Astrocyte (in vitro differentiated cells and primary cell): ENCODE results near the gene TANGO6. TPM values are rescaled to one million over a fixed set of nuclear protein-coding genes. Genes with fewer than 3 reads are reported as not detected.
A peak's percentile ranks its signal among the peaks of the same experiment; 100 is the strongest.

ENCODE experiments used
- DNase-seq: peaks from one replicate; pipeline ENCODE4 v3.0.0-alpha.2; 2010; ENCODE audit warnings: low read depth
- FAIRE-seq: peaks from 2 replicates; lab custom pipeline; 2011; peaks lifted over from hg19 to GRCh38; lab: Jason Lieb, UNC
- H2AFZ ChIP-seq: 2 replicates; pipeline ENCODE4 v1.6.0; 2012; ENCODE audit warnings: low read depth, low read length, inconsistent platforms
- H3K27ac ChIP-seq: 2 replicates; pipeline ENCODE4 v1.5.1; 2011; ENCODE audit warnings: low read depth, low read length, inconsistent platforms
- H3K27me3 ChIP-seq: 2 replicates; pipeline ENCODE4 v1.6.0; 2011; ENCODE audit warnings: low read length, inconsistent platforms; ENCODE audit not compliant: insufficient read depth
- H3K36me3 ChIP-seq: 2 replicates; pipeline ENCODE4 v1.5.1; 2011; ENCODE audit warnings: low read length, inconsistent platforms; ENCODE audit not compliant: insufficient read depth
- H3K4me1 ChIP-seq: 2 replicates; pipeline ENCODE4 v1.5.1; 2011; ENCODE audit warnings: low read length, inconsistent platforms; ENCODE audit not compliant: insufficient read depth
- H3K4me2 ChIP-seq: 2 replicates; pipeline ENCODE4 v1.6.0; 2012; ENCODE audit warnings: low read length, inconsistent platforms
- H3K4me3 ChIP-seq: 2 replicates; pipeline ENCODE4 v1.5.1; 2011; ENCODE audit warnings: low read depth, mild to moderate bottlenecking, low read length, inconsistent platforms; ENCODE audit not compliant: insufficient read depth
- H3K79me2 ChIP-seq: 2 replicates; pipeline ENCODE4 v1.6.0; 2012; ENCODE audit warnings: mild to moderate bottlenecking, low read length, inconsistent platforms; ENCODE audit not compliant: insufficient read depth
- H3K9ac ChIP-seq: 2 replicates; pipeline ENCODE4 v1.6.0; 2012; ENCODE audit warnings: mild to moderate bottlenecking, low read length, inconsistent platforms
- H3K9me3 ChIP-seq: 2 replicates; pipeline ENCODE4 v1.5.1; 2012; ENCODE audit warnings: low read depth, mild to moderate bottlenecking, low read length, inconsistent platforms; ENCODE audit not compliant: insufficient read depth
- H4K20me1 ChIP-seq: 2 replicates; pipeline ENCODE4 v1.6.0; 2012; ENCODE audit warnings: low read length, inconsistent platforms; ENCODE audit not compliant: insufficient read depth
- H3K27ac Mint-ChIP-seq: one replicate; pipeline ENCODE4 v1.8.0; 2021; ENCODE audit warnings: mild to moderate bottlenecking, mixed read lengths; ENCODE audit not compliant: unreplicated experiment
- H3K27me3 Mint-ChIP-seq: one replicate; pipeline ENCODE4 v1.8.0; 2021; ENCODE audit warnings: low read depth, mixed read lengths; ENCODE audit not compliant: unreplicated experiment
- H3K36me3 Mint-ChIP-seq: one replicate; pipeline ENCODE4 v1.8.0; 2021; ENCODE audit warnings: low read depth, mixed read lengths; ENCODE audit not compliant: unreplicated experiment
- H3K4me1 Mint-ChIP-seq: one replicate; pipeline ENCODE4 v1.8.0; 2021; ENCODE audit warnings: low read depth, mixed read lengths; ENCODE audit not compliant: unreplicated experiment
- H3K4me3 Mint-ChIP-seq: one replicate; pipeline ENCODE4 v1.8.0; 2021; ENCODE audit warnings: mild to moderate bottlenecking, moderate library complexity, mixed read lengths; ENCODE audit not compliant: unreplicated experiment
- H3K9me3 Mint-ChIP-seq: one replicate; pipeline ENCODE4 v1.8.0; 2021; ENCODE audit warnings: mild to moderate bottlenecking, mixed read lengths; ENCODE audit not compliant: unreplicated experiment
- CTCF ChIP-seq: IDR thresholded peaks from 2 replicates; pipeline ENCODE4 v1.5.1; 2011; ENCODE audit warnings: low read depth, mild to moderate bottlenecking, inconsistent platforms, low read length, moderate library complexity; ENCODE audit not compliant: insufficient read depth
- EZH2 ChIP-seq: IDR thresholded peaks from 2 replicates; pipeline ENCODE4 v1.6.1; 2012; ENCODE audit warnings: mild to moderate bottlenecking, low read length, inconsistent platforms; ENCODE audit not compliant: insufficient read depth
- total RNA-seq: library from RNA; stranded (reverse); gene quantifications from 2 replicates; pipeline ENCODE4 v1.2.1, GENCODE V29; 2021

TANGO6 gene
- total RNA-seq, 1 donor from 2014 or later = 15.8 TPM

DNA sequence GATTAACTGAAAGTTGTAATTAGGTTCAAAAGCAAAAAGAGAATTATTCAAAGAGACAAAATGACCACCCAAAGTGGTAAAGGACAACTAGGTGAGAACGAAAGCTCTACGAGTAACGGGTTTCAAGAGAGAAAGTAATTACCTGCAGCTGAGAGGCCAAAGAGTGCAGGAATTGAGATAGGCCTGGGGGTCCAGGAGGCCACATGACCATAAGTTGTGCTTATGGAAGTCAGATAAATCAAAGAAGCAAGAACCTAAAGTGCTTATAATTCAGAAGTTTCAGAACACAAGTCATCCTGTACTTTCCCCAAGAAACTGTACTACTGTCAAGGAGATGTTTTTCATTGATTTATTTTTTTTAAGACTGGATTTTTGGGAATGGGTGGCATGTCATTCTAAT, 91.1 kb downstream of the TANGO6 start:
- Mint-ChIP-seq H3K4me1 (peaks cover 10% of the 10 kb centered on the region), H3K36me3 (peaks cover 11% of the 10 kb centered on the region), H3K9me3 (no peaks in the 10 kb centered on the region), H3K4me3 (no peak overlapping the region), H3K27ac (no peak overlapping the region), H3K27me3 (no peaks in the 10 kb centered on the region)
- Histone ChIP-seq H3K4me1 (peaks cover 3% of the 10 kb centered on the region), H3K36me3 (peaks cover 10% of the 10 kb centered on the region), H3K9ac (no peak overlapping the region), H3K4me3 (no peak overlapping the region), H4K20me1 (no peaks in the 10 kb centered on the region), H3K9me3 (no peaks in the 10 kb centered on the region), H3K79me2 (no peaks in the 10 kb centered on the region), H3K27ac (no peak overlapping the region), H2AFZ (no peak overlapping the region), H3K27me3 (no peaks in the 10 kb centered on the region), H3K4me2 (no peak overlapping the region)
- DNase-seq (no peak), FAIRE-seq (no peak)
- TF ChIP-seq EZH2 (no peak), CTCF (no peak)

DNA sequence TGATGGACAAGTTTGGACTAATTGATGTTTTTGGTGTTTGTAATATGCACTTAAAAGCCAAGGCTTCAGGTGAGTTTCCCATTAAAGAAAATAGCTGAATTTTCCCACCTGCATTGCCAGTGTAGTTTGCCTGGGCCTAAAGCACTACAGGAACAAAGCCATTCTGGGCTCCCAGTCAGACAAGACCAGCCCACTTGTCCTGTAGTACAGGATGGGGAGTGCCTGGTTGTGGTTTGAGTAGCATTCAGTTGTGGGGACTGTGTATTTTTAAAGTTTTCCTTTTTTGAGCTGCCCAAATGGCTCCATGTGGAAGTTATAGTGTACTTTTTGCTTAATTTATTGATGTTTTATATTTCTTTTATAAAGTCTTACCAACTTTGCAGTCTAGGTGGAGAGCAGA, 91.7 kb downstream of the TANGO6 start:
- peaks cover 6% of the 10 kb centered on the region for H3K36me3 ChIP-seq
- no peak for FAIRE-seq
- Mint-ChIP-seq H3K4me1 (peaks cover 10% of the 10 kb centered on the region), H3K36me3 (peaks cover 11% of the 10 kb centered on the region), H3K4me3 (no peak overlapping the region), H3K27me3 (no peaks in the 10 kb centered on the region), H3K27ac (no peak overlapping the region), H3K9me3 (no peaks in the 10 kb centered on the region)
- no peaks in the 10 kb centered on the region for H4K20me1 ChIP-seq
- no peak overlapping the region for H2AFZ ChIP-seq
- H3K4me3 ChIP-seq = no peak overlapping the region
- no peak overlapping the region for H3K4me2 ChIP-seq
- H3K27me3 ChIP-seq = no peaks in the 10 kb centered on the region
- no peak for TF ChIP-seq CTCF
- TF ChIP-seq EZH2 = no peak
- H3K27ac ChIP-seq = no peak overlapping the region
- no peak overlapping the region for H3K9ac ChIP-seq
- DNase-seq = no peak
- no peaks in the 10 kb centered on the region for H3K9me3 ChIP-seq
- H3K79me2 ChIP-seq = no peaks in the 10 kb centered on the region
- H3K4me1 ChIP-seq = peaks cover 3% of the 10 kb centered on the region

GRCh38 chr16:68936736-68937631, 93.7 kb downstream of the TANGO6 start:
- H3K4me3 Mint-ChIP-seq = no peak overlapping the region
- FAIRE-seq (no peak), DNase-seq (peak; percentile 39)
- peaks cover 6% of the 10 kb centered on the region for H3K36me3 ChIP-seq
- no peak overlapping the region for H3K4me3 ChIP-seq
- H3K9me3 ChIP-seq = no peaks in the 10 kb centered on the region
- H3K79me2 ChIP-seq = no peaks in the 10 kb centered on the region
- peaks cover 3% of the 10 kb centered on the region for H3K4me1 ChIP-seq
- H3K36me3 Mint-ChIP-seq = peaks cover 7% of the 10 kb centered on the region
- no peaks in the 10 kb centered on the region for H4K20me1 ChIP-seq
- TF ChIP-seq CTCF (no peak), EZH2 (no peak)
- H3K9ac ChIP-seq = no peak overlapping the region
- H3K27ac Mint-ChIP-seq = peak overlapping the region; percentile 58
- no peaks in the 10 kb centered on the region for H3K9me3 Mint-ChIP-seq
- peaks cover 10% of the 10 kb centered on the region for H3K4me1 Mint-ChIP-seq
- H2AFZ ChIP-seq = no peak overlapping the region
- H3K27me3 Mint-ChIP-seq = no peaks in the 10 kb centered on the region
- H3K27ac ChIP-seq = no peak overlapping the region
- no peaks in the 10 kb centered on the region for H3K27me3 ChIP-seq
- H3K4me2 ChIP-seq = no peak overlapping the region
